ENCODE results near the gene KCNMA1.

- no peak for TF ChIP-seq CTCF (IDR thresholded peaks at IDR 0.05)
- no peak for TF ChIP-seq ZFX (IDR thresholded peaks at IDR 0.05; ENCODE audit: borderline replicate concordance)
Observed at GRCh38 chr10:77410523-77410922, 227.1 kb downstream of the KCNMA1 start.

Measured in 22Rv1 (cell line).